Epithelial cell of proximal tubule (primary cell): Measurements from ENCODE around the gene GPSM1. TPM values are rescaled to one million over a fixed set of nuclear protein-coding genes. Genes with fewer than 3 reads are reported as not detected.

Experiments
- DNase-seq: peaks from one replicate; pipeline ENCODE4 v3.0.0-alpha.2; 2011; ENCODE audit warnings: low read depth
- H3K4me3 ChIP-seq: 2 replicates; pipeline ENCODE4 v1.5.1; 2011; ENCODE audit warnings: low read depth, mild to moderate bottlenecking, low read length
- total RNA-seq: library from RNA; depleted of rRNA; stranded (reverse); fragments of >200 nt; gene quantifications from 2 replicates; pipeline ENCODE4 v1.2.3, GENCODE V29; 2015
- TF ChIP-seq, protein P1 (sequence below): conservative IDR thresholded peaks from 2 replicates; pipeline ENCODE4 v1.5.1; 2012; ENCODE audit warnings: low read depth, mild to moderate bottlenecking, low read length

GPSM1 gene
- total RNA-seq, 1 donor from 2014 or later = 28.2 TPM

DNA sequence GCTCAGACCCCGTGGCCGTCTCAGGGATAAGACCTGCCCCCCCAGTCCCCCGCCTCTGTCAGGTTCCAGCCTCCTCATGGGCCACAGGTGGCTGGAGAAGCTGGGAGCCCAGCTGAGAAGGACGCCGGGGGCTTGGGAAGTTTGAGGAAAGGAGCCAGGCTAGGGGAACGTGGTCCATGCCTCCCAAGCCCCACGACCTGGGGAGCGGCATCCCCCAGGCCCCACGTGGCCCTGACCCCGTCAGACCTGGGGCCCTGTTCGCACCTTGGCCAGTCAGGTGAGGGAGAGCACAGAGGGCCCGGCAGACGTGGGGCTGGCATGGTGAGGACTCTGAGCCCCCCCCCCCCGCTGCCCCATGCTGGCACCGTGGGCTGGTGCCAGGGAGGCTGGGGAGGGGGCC is 3.7 kb downstream of the GPSM1 start:
- DNase-seq = no peak
- no peak overlapping the region for H3K4me3 ChIP-seq
- TF ChIP-seq, protein P1, sequence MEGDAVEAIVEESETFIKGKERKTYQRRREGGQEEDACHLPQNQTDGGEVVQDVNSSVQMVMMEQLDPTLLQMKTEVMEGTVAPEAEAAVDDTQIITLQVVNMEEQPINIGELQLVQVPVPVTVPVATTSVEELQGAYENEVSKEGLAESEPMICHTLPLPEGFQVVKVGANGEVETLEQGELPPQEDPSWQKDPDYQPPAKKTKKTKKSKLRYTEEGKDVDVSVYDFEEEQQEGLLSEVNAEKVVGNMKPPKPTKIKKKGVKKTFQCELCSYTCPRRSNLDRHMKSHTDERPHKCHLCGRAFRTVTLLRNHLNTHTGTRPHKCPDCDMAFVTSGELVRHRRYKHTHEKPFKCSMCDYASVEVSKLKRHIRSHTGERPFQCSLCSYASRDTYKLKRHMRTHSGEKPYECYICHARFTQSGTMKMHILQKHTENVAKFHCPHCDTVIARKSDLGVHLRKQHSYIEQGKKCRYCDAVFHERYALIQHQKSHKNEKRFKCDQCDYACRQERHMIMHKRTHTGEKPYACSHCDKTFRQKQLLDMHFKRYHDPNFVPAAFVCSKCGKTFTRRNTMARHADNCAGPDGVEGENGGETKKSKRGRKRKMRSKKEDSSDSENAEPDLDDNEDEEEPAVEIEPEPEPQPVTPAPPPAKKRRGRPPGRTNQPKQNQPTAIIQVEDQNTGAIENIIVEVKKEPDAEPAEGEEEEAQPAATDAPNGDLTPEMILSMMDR = no peak

DNA sequence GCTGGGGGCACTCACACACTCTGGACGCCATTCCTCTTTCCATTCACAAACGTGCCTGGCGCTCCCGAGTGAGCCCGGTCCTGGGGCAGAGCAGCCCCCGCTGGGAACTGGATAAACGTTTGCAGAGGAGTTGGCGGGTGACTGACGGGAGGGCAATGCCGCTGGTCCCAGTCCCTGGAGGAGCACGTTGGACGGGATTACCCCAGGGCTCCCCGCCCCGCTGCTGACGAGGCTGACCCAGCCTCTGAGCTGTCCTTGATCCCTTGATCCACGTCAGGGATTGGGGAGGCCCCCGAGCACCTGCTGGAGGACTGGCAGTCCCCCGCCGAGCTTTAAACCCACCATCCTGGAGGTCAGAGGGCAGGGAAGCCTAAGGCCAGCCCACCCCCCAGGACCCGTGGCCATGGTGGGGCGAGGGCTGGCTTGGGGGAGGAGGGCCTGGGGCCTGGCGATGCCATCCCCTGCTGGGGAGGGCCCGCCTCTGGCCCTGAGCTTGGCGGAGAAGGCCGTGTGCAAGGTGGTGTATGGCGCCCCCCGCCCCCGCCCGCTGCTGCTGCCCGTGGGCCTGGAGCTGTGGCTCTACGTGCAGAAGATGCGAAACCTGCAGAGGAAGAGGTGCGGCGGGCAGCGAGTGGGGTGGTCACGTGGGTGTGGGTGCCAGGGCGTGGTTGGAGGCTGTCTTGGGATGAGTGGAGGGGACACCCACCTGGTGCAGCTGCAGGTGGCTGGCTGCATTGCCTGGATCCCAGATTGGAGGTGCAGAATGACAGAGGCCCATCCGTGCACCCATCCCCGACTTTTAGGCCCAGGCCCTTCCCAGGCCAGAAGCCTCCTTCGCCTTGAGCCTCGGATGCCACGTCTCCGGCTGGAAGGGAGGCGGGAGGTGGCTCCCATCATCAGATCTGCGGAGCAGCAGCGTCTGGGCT is 4.5 kb downstream of the GPSM1 start:
- H3K4me3 ChIP-seq = no peak overlapping the region
- no peak for DNase-seq
- TF ChIP-seq, protein P1 = no peak

DNA sequence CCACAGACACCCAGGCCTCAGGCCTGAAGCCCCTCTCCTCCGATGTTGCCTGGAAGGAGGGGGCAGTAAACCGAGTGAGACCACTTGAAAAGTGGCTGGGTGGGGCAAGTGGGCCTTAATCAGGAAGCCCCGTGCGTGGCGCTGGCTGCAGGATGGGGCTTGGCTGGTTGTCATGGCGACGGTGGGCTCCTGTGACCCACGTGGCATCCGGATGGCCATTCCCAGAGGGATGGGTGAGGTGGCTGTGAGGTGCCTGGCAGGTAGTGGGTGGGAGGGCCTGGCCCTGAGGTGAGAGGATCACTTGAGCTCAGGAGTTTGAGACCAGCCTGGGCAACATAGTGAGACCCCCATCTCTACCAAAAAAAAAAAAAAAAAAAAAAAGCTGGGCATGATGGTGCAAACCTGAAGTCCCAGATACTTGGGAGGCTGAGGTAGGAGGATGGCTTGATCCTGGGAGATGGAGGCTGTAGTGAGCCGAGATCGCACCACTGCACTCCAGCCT is 5.2 kb downstream of the GPSM1 start:
- no peak for DNase-seq
- TF ChIP-seq, protein P1 = no peak
- no peak overlapping the region for H3K4me3 ChIP-seq

DNA sequence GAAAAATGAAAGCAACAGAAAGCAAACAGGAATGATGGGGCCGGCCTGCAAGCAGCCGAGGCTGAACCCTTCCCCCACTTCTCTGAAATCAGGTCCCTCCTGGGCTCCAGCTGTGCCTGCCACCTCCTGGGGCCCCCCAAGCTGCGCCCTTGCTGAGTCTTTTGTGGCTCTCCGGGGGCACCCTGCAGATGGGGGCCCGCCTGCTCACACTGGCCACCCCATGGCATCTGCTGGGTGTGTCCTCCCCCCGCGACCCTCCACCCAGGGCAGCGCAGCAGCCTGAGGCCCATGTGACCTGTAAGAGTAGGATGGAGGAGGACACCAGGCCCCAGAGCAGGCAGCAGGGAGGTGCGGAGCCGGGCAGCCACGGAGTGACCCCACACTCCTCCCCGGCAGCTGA is 5.7 kb downstream of the GPSM1 start:
- no peak for DNase-seq

GRCh38 chr9:136333486-136333885 is 6.1 kb downstream of the GPSM1 start:
- TF ChIP-seq, protein P1 = no peak
- no peak for DNase-seq
- no peak overlapping the region for H3K4me3 ChIP-seq

More for the DNA sequence above, 5.7 kb downstream of the GPSM1 start:
- H3K4me3 ChIP-seq = no peak overlapping the region
- TF ChIP-seq, protein P1 = no peak

- DNase-seq = no peak
- no peak overlapping the region for H3K4me3 ChIP-seq
- TF ChIP-seq, protein P1 = no peak
Measured at GRCh38 chr9:136334541-136334940, 7.2 kb downstream of the GPSM1 start.
